GM21360 (cell line): ENCODE measurements around the gene GARNL3.

Experiments used
- ATAC-seq: cut with Tn5 transposase; IDR thresholded peaks from one replicate; pipeline ENCODE4 v1.9.1; 2021; ENCODE audit warnings: mild to moderate bottlenecking, moderate library complexity; ENCODE audit not compliant: unreplicated experiment

Gene GARNL3

DNA sequence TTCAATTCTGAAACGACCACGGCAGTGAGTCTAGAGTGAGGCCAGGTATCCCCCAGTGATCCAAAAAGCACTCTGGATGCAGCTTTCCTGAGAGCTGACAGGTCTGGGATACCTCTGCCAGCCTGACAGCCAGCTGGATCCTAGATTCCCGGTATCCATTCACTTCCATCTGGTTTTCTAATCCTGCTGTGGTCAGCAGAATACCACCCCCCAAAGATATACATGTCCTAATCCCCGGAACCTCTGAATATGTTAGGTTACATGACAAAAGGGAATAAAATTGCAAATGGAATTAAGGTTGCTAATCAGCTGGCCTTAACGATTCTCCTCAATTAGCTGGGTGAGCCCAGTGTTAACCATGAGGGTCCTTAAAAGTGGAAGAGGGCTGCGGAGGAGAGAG, 158.2 kb downstream of the GARNL3 start:
- no peak for ATAC-seq

DNA sequence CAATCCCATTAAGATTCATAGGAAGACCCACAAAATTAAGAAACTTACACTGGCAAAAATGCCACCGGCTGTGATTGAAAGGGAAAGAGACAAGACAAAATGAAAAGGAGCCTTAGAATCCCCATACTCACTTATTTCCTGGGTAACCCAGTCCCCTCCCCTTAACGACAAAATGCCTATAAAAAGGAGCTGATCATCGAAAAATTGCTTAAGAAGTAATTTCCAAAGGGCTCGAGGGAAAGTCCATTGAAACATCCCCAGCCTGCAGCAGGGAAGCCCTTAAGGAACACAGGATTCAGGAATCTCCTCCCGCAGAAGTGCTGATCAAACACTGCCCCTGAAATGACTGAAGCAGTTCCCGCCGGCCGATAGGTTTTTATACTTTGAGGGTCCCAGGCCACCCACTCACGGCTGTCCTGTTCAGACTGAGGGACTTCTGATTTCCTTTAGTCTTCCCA, 158.9 kb downstream of the GARNL3 start:
- ATAC-seq: no peak

DNA sequence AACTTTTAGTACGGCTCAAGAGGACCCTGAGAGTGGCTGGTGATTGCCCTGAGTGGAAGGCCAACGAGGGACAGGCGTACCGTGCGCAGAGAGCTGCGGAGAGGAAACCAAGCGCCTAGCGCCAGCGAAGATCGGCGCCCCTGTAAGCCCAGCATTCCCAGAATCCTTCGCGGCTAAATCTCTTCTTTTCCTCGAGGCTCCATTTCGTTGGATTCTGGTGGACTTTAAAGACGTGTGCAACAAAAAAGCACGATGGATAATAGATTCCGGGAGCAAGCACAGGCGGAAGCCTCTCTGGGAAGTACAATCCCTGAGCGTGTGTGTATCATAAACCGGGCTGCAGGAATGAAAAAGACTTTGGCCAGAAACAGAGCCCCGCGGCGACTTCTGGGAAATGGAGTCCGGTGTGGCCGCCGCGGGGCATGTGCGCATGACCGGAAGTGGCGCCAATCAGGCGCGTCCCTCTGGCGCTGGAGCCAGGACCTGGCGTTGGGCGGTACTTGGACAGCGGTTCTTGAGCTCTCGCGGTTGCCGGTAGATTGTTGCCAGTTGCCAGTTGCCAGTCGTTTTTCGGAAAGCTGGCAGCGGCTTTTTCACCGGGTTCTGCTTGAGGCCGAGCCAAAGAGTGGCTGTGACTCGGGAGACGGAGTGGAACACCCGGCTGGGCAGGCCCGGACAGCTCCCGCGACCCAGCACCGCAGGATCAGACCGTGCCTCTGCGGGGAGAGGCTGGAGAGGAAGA, 159.5 kb downstream of the GARNL3 start, which contains the start of gene ZNF79:
ZNF79 (plus strand) TSS at position 449 of the 742 bp plus-strand sequence. CDS start 406 bp downstream, outside the sequence.
- peak; percentile 80 for ATAC-seq

DNA sequence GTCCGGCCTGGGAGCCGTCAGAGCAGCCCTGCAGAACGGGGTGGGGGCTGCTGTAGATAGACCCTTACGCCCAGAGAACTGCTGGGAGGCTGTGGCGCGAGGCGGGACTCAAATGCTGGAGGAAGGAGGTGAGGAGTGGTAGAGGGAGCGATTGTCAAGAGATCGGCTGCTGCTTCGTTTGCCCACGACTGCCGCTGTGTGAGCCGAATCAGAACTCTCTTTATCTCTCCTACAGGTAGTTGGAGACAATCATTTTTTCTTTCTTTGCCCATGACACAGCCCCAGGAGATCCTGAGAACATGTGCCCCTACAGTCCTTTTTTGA, 160.1 kb downstream of the GARNL3 start:
- ATAC-seq: no peak

DNA sequence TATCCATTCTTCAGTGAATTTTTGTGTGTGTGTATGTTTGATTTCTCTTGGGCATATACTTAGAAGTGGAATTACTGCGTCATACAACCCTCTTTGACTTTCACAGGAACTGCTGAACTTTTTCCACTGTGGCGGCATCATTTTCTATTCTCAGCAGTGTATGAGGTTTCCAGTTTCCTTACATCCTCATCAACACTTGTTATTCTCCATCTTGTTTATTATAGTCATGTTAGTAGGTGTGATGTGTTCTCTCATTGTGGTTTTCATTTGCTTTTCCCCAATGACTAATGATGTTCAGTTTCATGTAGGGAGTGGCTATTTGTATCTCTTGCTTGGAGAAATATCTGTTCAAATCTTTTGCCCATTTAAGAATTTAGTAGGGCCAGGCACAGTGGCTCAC, 162.2 kb downstream of the GARNL3 start:
- no peak for ATAC-seq

DNA sequence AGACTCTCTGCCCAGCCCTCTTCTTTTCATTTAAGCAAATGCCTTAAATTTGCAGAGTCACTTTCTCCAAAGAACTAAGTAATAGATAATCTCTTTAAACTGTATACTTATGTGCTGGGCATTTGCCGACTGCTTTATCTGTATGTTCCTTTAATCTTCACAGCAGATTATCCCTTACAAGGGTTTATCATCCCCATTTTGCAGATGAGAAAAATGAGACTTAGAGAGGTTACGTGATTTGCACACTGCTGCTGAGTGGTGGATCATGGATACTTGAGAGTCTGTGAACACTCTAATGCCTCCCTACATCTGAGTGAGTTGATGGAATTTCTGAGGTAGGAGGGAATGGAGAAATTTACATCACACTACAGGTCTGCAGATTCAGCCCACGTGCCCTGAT, 163.8 kb downstream of the GARNL3 start:
- no peak for ATAC-seq

DNA sequence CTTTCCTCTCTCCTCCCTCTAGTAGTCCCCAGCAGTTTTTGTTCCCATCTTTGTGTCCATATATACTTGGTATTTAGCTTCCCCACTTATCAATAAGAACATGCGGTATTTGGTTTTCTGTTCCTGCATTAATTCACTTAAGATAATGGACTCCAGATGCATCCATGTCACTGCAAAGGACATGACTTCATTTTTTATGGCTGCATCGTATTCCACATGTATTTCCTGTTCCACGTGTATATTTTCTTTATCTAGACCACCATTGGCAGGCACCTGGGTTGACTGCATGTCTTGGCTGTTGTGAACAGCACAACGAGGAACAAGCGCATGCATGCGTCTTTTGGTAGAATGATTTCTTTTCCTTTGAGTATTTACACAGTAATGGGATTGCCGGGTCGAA, 165.8 kb downstream of the GARNL3 start:
- ATAC-seq: no peak

DNA sequence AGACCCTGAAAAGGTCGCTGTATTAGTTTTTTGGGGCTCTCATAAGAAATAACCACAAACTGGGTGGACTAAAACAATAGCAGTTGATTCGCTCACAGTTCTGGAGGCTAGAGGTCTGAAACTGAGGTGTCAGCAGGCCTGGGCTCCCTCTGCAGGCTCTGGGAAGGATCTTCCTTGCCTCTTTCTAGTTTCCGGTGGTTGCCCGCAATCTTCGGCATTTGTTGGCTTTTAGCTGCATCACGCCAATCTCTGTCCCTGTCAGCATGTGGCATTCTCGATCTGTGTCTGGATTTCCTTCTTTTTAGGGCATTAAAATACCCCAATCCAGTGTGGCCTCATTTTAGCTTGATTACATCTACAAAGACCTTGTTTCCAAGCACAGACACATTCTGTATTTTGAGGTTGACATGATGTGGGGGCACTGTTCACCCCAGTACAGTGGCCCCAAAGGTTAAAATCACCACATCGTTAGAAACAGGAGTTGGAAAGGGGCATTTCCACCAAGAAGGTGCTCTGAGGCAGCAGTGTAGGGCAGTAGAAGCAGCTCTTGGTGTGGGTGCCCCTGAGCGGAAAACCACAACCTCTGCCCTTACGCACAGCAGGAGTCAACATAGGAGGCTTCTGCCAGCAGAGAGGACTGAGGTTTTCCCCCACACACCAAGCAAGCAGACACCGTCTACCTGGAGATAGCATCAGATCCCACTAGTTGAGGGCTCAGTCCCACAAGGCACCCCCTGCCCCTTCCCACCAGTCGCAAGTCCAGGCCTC, 173.1 kb downstream of the GARNL3 start:
- ATAC-seq: no peak

DNA sequence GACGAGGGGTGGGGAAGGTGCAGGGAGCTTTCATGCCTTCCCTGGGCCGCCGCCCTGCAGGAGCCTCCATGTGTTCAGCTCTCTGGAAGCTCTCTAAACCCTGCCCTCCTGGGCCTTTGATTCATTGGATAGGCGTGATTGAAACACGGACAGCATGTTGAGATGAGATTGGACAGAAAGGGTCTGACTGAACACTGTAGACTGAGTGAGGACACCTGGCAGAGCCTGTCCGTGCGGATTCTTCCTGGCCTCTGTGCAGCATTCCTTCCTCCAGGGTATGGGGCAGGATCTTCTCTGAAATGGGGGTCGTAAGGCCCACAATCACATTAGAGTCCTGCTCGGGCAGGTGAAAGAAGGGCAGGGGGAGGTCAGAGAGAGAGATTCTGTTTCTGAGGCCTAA, 173.8 kb downstream of the GARNL3 start:
- no peak for ATAC-seq
